Activated naive CD8-positive, alpha-beta T cell treated with anti-CD3 and anti-CD28 coated beads for 36 hours (primary cell): ENCODE data around the gene CACNA1B. TPM values are rescaled to one million over a fixed set of nuclear protein-coding genes. Genes with fewer than 3 reads are reported as not detected.

Experiments used
- DNase-seq: peaks from one replicate; pipeline ENCODE4 v3.0.0; 2021
- H3K27ac Mint-ChIP-seq: one replicate; pipeline ENCODE4 v1.8.0; 2022; ENCODE audit warnings: mild to moderate bottlenecking, moderate library complexity, mixed read lengths
- H3K27me3 Mint-ChIP-seq: one replicate; pipeline ENCODE4 v1.8.0; 2022; ENCODE audit warnings: mild to moderate bottlenecking, mixed read lengths
- H3K36me3 Mint-ChIP-seq: one replicate; pipeline ENCODE4 v1.8.0; 2021; ENCODE audit warnings: mild to moderate bottlenecking, mixed read lengths
- H3K4me1 Mint-ChIP-seq: one replicate; pipeline ENCODE4 v1.8.0; 2021; ENCODE audit warnings: mixed read lengths
- H3K4me3 Mint-ChIP-seq: one replicate; pipeline ENCODE4 v1.8.0; 2022; ENCODE audit warnings: mild to moderate bottlenecking, moderate library complexity, mixed read lengths
- H3K9me3 Mint-ChIP-seq: one replicate; pipeline ENCODE4 v1.8.0; 2022; ENCODE audit warnings: mixed read lengths
- total RNA-seq, 2 experiments: library from RNA; stranded (reverse); gene quantifications; one replicate each; pipeline ENCODE4 v1.2.3, GENCODE V29; 2021

Gene CACNA1B
- total RNA-seq, 2 experiments from 2014 or later: not detected

DNA sequence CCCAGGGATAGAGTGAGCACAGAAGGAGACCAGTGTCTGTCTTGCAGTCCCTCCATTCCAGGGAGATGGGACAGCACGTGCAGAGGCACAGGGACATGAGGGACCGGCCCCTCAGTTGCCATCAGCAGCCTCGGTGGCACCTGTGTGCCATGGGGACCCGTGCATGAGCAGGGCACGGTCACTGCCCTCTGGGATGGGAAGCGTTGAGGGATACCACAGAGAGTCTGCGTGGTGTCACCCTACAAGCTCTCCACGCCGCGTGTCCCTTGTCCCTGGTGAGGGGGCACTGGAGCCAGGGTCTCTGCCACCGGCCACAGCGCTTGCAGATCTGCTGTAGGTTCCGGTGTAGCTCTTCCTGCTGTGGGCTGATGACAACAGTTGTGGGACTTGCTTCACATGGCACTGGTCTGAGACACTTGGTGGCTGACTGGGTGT is 108.1 kb downstream of the CACNA1B start:
- H3K4me1 Mint-ChIP-seq: no peaks in the 10 kb centered on the region
- H3K4me3 Mint-ChIP-seq: no peak overlapping the region
- H3K36me3 Mint-ChIP-seq: no peaks in the 10 kb centered on the region
- peaks cover 21% of the 10 kb centered on the region for H3K27me3 Mint-ChIP-seq
- no peak overlapping the region for H3K27ac Mint-ChIP-seq
- no peaks in the 10 kb centered on the region for H3K9me3 Mint-ChIP-seq
- no peak for DNase-seq

DNA sequence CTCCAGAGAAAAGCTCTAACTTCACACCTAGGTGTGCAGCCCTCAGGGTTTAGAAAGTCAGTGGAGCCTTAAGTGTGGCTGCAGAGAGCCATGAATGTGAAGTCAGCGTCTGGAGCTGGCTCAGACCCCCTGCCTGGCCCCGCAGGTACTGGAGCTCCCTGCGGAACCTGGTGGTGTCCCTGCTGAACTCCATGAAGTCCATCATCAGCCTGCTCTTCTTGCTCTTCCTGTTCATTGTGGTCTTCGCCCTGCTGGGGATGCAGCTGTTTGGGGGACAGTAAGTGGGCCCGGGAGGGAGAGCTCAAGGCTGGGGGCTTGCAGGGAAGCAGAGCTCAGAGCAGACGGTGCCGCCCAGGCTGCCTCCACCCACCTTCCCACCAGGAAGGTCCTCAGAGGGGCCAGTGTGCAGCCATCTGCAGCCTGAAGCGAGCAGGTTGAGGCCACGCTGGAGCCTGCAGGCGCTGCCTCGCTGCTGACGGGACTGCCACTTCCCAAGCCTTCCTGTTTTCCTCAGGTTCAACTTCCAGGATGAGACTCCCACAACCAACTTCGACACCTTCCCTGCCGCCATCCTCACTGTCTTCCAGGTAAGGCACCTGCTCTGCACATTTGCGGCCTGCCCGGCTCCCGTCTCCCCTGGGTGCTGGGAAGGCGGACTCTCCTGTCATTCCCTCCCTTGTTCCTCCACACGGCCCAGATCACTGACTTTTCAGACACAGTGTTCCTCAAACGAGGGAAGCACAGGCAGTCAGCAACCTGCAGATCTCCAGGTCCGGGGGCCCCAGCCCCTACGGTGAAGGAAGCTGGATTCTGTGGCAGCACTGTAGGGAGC is 108.9 kb downstream of the CACNA1B start:
- no peaks in the 10 kb centered on the region for H3K36me3 Mint-ChIP-seq
- peaks cover 29% of the 10 kb centered on the region for H3K27me3 Mint-ChIP-seq
- H3K9me3 Mint-ChIP-seq: no peaks in the 10 kb centered on the region
- DNase-seq: no peak
- no peak overlapping the region for H3K4me3 Mint-ChIP-seq
- no peaks in the 10 kb centered on the region for H3K4me1 Mint-ChIP-seq
- no peak overlapping the region for H3K27ac Mint-ChIP-seq

DNA sequence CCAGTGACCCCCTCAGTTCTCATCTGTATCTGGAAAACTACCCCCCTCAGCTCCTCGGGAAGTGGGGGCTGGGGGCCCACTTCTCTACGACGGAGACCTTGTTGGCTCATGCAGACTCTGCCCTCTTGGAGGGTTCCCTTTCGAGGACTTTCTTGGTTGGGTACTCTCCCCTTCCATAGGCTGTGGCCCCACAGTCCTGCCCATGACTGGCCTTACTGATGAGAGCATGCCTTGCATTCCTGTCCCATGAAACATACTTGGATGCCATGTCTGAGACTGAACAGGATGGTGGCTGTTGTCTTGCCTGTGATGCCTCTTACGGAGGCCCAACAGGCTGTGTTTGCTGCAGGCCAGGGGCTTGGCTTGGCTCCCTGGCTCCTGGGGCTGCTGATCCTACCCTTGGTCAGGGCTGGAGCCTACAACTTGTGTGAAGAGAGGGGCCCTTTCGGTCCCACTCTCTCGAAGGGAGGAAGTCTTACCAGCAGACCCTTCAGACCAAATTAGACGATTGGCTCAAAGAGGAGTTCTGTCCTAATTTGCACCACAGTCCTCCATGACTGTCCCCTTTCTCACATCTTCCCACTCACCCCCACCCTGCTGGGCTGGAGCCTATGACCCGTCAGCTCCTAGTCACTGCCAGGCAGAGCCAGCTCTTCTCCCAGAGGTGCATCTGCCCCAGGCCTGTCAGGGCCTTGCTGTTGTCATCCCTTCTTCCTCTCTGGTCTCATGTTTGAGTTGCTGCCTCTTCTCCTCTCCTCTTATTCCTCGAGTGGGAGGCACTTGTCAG is 109.9 kb downstream of the CACNA1B start:
- H3K4me3 Mint-ChIP-seq: no peak overlapping the region
- no peaks in the 10 kb centered on the region for H3K36me3 Mint-ChIP-seq
- no peak overlapping the region for H3K27ac Mint-ChIP-seq
- DNase-seq: no peak
- peaks cover 36% of the 10 kb centered on the region for H3K27me3 Mint-ChIP-seq
- H3K9me3 Mint-ChIP-seq: no peaks in the 10 kb centered on the region
- no peaks in the 10 kb centered on the region for H3K4me1 Mint-ChIP-seq

DNA sequence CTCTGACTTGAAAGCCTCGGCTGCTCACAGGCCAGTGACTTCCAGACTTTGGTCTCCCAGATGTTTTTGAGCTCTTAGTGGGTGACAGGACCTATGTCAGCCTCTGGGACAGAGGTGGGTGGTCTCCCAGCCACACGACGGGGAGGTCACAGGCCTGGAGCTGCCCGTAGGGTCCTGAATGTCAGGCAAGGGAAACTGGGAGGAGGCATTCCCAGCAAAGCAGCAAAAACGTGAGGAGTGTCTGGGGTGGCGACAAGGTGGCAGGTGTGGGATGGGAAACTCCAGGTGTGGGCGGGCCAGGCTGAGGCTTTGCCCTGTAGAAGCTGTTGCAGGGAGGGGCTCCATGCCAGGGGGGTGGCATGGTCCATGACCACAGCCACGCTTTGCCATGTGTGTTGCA is 110.5 kb downstream of the CACNA1B start:
- peaks cover 40% of the 10 kb centered on the region for H3K27me3 Mint-ChIP-seq
- H3K4me3 Mint-ChIP-seq: no peak overlapping the region
- no peaks in the 10 kb centered on the region for H3K36me3 Mint-ChIP-seq
- H3K9me3 Mint-ChIP-seq: no peaks in the 10 kb centered on the region
- DNase-seq: no peak
- no peak overlapping the region for H3K27ac Mint-ChIP-seq
- no peaks in the 10 kb centered on the region for H3K4me1 Mint-ChIP-seq

DNA sequence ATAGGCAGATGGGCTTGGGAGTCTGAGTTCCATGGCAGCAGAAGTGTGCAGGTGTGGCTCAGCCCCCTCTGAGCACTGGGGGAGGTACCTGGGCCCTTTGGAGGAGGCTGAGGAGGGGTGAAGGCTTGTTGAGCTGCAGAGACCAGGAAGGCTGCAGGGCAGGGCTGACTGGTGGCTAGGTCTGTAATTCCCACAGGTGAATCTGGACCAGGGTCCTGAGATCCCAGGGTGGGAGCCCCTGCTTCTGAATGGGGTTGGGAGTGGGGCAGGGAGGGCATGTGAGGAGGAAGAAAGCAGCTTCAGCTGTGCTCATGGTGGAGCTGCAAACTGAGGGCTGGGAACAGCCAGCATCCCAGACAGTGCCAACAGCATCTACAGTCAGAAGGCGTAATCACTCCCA is 111.1 kb downstream of the CACNA1B start:
- peaks cover 45% of the 10 kb centered on the region for H3K27me3 Mint-ChIP-seq
- H3K36me3 Mint-ChIP-seq: no peaks in the 10 kb centered on the region
- H3K27ac Mint-ChIP-seq: no peak overlapping the region
- H3K9me3 Mint-ChIP-seq: no peaks in the 10 kb centered on the region
- H3K4me1 Mint-ChIP-seq: no peaks in the 10 kb centered on the region
- H3K4me3 Mint-ChIP-seq: no peak overlapping the region
- DNase-seq: no peak

DNA sequence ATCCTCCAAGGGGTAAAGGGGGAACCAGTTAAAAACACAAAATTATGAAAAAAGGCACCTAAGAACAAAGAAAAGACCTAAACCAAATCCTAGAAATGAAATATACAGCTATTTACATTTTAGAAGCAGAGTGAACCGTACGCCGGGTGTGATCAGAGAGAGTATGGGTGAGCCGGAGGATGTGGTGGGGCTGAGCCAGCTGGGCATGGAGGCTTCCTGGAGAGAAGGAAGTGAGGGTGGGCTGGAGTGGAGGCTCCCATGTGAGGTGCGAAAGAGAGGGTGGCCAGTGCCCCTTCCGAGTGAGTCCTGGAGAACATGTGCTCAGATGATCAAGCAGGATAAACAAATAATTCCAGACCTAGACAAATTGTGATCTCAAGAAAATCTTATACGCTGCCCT is 111.6 kb downstream of the CACNA1B start:
- peaks cover 45% of the 10 kb centered on the region for H3K27me3 Mint-ChIP-seq
- H3K27ac Mint-ChIP-seq: no peak overlapping the region
- DNase-seq: no peak
- no peaks in the 10 kb centered on the region for H3K4me1 Mint-ChIP-seq
- no peaks in the 10 kb centered on the region for H3K36me3 Mint-ChIP-seq
- no peak overlapping the region for H3K4me3 Mint-ChIP-seq
- H3K9me3 Mint-ChIP-seq: no peaks in the 10 kb centered on the region

DNA sequence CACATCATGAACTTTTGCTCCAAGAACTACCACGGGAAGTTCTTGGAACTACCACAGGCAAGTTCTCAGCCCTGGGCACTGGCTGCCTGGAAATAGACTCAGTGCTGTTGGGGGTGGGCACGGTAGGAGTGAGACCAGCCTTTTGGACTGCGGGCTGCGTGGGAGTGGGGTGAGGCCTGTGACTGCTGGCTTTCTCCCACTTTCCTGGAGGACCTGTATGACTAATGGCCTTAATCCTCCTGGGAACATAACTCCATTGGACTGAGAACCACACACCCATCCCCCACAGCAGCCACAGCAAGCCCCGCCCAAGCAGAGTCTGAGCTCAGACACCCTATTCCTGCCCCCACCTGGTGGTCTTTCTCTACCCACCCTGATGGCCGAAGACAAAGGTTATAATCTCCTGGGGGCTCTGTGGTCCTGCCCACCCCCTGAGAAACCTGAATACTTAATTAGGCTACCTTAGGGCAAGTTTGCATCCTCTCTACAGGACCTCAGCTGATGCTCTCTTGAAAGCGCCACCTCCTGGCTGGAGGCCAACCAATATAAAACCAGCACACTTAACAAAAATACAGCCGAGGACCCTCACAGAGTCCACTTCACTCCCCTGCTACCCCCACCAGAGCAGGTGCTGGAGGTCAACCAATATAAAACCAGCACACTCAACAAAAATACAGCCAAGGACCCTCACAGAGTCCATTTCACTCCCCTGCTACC is 112.6 kb downstream of the CACNA1B start:
- Mint-ChIP-seq H3K9me3 (no peaks in the 10 kb centered on the region), H3K36me3 (no peaks in the 10 kb centered on the region), H3K4me3 (no peak overlapping the region), H3K4me1 (no peaks in the 10 kb centered on the region), H3K27me3 (peaks cover 49% of the 10 kb centered on the region), H3K27ac (no peak overlapping the region)
- DNase-seq: no peak

DNA sequence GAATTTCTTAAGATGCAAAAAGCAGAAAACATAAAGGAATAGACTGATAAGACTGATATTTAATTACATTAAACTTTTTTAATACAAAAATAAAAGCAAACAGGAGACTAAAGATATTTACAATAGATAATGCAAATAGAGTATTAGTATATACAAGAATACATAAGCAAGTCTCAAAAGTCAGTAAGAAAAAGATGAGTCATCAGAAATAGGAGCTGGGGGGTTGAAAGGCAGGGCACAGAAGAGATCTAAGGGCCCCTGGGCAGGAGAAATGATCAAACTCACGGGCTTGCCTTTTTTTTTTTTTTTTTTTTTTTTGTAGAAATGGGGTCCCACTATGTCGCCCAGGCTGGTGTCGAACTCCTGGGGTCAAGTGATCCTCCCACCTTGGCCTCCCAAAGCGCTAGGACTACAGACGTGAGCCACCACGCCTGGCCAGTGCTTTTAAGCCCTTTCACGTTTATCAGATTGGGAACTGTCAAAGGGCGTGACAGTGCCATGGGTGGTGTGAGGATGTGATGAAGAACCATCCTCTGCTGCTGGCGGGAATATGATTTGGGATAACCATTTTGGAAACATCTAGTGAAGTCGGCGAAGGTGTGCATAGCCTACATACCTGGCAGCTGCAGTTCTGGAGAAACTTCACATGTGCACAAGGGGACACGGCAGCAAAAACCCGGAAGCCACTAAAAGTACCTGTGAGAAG is 126.1 kb downstream of the CACNA1B start:
- Mint-ChIP-seq H3K9me3 (no peaks in the 10 kb centered on the region), H3K27me3 (peaks cover 12% of the 10 kb centered on the region), H3K4me3 (no peak overlapping the region), H3K27ac (no peak overlapping the region), H3K36me3 (no peaks in the 10 kb centered on the region), H3K4me1 (no peaks in the 10 kb centered on the region)
- DNase-seq: no peak

DNA sequence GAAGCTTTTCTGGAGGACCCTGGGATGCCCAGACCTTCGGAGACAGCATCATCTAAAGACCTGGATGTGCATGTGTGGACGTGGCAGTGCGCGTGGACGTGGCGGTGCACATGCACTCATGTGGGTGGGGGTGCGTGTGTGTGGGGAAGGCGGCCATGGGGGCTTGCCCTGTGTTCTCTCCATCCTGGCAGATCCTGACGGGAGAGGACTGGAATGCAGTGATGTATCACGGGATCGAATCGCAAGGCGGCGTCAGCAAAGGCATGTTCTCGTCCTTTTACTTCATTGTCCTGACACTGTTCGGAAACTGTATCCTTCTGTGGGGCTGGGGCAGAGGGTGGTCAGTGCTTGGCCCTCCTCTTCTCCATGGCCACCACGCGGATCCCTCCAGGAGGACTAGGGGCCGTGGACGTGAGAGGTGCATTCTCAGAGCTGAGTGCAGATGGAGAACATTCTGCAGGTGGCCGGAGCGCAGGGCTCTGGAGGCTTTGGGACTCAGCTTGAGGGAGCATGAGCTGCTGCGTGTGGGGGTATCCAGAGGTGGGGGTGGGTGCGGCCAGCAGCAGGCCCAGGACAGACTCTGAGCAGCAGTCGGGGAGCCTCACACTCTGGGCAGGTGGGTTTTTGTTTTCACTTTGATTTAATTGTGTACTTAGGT is 129.1 kb downstream of the CACNA1B start:
- no peak overlapping the region for H3K4me3 Mint-ChIP-seq
- H3K27me3 Mint-ChIP-seq: peaks cover 11% of the 10 kb centered on the region
- H3K27ac Mint-ChIP-seq: no peak overlapping the region
- no peaks in the 10 kb centered on the region for H3K4me1 Mint-ChIP-seq
- DNase-seq: no peak
- H3K36me3 Mint-ChIP-seq: no peaks in the 10 kb centered on the region
- no peaks in the 10 kb centered on the region for H3K9me3 Mint-ChIP-seq

DNA sequence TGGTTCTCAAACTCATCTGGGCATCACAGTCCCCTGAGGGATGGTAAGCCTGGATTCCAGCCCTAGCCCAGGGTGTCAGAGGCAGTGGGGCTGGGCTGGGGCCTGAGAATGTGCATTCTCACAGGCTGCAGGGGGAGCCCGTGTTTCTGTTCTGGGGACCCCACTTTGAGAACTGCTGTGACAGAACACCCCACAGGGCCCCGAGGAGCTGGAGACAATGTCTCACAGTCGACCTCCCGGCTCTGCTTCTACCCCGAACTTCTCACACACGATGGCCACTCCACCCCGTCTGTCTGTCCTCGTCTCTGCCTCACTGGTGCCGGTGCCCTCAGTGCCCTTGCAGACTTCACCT is 130.0 kb downstream of the CACNA1B start:
- peaks cover 8% of the 10 kb centered on the region for H3K27me3 Mint-ChIP-seq

DNA sequence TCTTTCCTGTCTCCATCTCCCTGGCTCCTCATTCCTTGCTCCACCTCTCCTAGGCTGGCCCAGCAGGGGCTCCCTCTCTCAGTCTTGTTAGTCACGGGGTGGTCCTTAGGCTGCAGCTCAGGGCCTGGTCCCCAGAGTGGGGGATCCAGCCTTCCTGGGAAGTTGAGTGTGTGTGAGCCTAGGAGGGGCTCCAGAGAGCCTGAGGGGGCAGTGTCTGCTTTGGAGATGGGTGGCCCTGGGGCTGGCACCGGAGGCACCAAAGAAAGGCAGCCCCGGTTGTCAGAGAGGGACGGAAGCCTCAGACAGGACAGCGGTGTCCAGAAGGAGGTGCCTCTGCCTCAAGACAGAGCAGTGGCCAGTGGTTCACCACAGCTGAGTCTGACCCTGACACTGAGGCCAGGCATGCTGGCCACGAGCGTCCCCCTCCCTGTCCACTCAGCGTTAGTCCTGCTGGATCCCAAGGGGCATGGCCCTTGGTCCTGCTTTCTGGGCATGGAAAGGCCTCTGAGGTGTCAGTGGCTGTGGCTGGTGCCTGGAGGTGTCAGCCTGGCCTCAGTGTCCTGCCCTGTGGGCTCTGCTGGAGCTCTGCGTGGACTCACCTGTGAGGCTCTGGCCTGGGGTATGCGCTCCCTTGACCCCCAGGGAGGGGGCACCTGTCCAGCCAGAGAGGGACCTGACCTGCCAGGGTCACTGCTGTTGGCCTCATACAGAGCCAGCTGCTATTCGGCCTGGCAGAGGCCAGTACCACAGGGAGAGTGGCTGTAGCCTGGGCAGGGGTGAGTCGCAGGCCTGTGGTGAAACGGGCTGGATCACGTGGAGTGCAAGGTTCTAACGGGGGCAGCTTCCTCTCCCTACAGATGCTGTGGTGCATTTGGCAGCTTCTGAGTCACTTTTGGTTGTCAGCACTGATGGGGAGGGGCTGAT is 130.6 kb downstream of the CACNA1B start:
- no peak for DNase-seq
- H3K4me3 Mint-ChIP-seq: no peak overlapping the region
- no peaks in the 10 kb centered on the region for H3K4me1 Mint-ChIP-seq
- H3K36me3 Mint-ChIP-seq: no peaks in the 10 kb centered on the region
- H3K27ac Mint-ChIP-seq: no peak overlapping the region
- no peaks in the 10 kb centered on the region for H3K9me3 Mint-ChIP-seq
- peaks cover 8% of the 10 kb centered on the region for H3K27me3 Mint-ChIP-seq

More for the DNA sequence above, 130.0 kb downstream of the CACNA1B start:
- no peaks in the 10 kb centered on the region for H3K9me3 Mint-ChIP-seq
- no peaks in the 10 kb centered on the region for H3K4me1 Mint-ChIP-seq
- H3K36me3 Mint-ChIP-seq: no peaks in the 10 kb centered on the region
- no peak overlapping the region for H3K4me3 Mint-ChIP-seq
- DNase-seq: no peak
- no peak overlapping the region for H3K27ac Mint-ChIP-seq

DNA sequence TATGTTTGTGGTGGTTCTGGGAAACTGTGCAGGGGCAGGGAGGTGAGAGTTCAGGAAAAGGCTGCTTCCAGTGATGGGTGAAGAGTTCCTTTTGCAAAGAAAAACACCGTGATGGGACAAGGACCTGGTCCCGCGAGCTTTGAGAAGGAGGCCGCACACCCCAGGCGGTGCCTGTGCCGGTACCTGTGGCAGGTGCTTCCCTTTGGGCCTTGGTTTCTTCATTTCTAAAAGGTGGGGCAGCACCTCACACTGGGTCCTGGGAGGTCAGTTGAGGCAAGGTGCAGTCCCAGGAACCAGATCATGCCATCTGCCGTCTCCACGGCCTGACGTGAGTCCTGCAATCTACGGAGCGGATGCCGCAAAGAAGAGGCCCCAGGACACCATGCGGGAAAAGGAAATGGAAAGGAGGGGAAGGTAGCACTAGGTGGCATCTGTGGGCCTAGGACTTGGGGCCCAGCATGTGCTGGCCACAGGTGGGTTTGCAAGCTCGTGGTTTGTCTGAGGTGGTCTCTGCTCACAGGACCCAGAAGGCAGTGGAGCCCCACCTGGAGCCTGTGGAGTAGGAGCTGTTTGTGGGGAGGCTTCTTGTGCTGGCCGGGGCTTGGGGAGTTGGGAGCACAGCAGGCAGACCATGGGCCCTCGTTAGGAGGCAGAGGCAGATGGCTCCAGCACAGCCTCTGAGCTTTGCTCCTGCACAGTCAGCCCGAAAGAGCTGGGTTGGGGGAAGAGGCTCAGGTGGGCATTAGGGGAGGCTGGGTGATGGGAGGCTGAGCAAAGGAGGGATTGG is 131.6 kb downstream of the CACNA1B start:
- DNase-seq: no peak
- H3K9me3 Mint-ChIP-seq: no peaks in the 10 kb centered on the region
- peaks cover 4% of the 10 kb centered on the region for H3K27me3 Mint-ChIP-seq
- no peak overlapping the region for H3K27ac Mint-ChIP-seq
- H3K36me3 Mint-ChIP-seq: no peaks in the 10 kb centered on the region
- no peaks in the 10 kb centered on the region for H3K4me1 Mint-ChIP-seq
- no peak overlapping the region for H3K4me3 Mint-ChIP-seq
